GM19239 (cell line): ENCODE data around the gene C4orf54.

Source experiments
- DNase-seq: peaks from one replicate; pipeline ENCODE4 v3.0.0; 2011; ENCODE audit warnings: low spot score; ENCODE audit not compliant: insufficient read length
- FAIRE-seq: peaks from 2 replicates; lab custom pipeline; 2011; peaks lifted over from hg19 to GRCh38; lab: Jason Lieb, UNC

Gene C4orf54

DNA sequence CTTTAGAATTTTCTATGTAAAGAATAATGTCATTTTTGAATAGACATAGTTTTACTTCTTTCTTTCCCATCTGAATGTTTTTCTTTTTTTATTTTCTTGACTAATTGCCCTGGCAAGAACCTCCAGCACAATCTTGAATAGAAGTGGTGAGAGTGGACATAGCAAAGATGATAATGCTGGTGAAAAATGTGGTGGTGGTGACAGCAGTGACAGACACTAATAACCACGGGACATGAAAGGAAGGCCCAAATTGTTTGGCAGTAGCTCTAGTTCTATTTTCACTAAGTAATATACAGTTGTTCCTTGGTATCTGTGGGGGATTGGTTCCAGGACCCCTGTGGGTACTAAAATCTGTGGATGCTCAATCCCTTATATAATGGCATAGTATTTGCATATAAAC is 29.6 kb downstream of the C4orf54 start:
- DNase-seq (no peak), FAIRE-seq (no peak)

DNA sequence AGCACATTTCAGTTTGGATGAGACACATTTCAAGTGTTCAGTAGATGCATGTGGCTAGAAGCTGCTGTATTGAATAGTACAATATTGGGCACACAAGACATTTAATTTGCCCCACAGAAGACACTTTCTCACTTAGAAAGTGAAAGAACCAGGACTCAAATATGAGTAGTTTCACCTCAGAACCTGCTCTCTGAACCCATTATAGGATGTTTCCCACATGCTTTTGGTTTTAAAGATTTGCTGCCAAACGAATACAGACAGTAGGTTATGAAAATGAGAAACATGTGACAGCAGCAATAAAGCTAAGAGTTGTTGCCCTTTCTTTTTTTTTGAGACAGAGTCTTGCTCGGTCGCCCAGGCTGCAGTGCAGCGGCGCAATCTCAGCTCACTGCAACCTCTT is 32.3 kb downstream of the C4orf54 start:
- FAIRE-seq: peak; percentile 39

DNA sequence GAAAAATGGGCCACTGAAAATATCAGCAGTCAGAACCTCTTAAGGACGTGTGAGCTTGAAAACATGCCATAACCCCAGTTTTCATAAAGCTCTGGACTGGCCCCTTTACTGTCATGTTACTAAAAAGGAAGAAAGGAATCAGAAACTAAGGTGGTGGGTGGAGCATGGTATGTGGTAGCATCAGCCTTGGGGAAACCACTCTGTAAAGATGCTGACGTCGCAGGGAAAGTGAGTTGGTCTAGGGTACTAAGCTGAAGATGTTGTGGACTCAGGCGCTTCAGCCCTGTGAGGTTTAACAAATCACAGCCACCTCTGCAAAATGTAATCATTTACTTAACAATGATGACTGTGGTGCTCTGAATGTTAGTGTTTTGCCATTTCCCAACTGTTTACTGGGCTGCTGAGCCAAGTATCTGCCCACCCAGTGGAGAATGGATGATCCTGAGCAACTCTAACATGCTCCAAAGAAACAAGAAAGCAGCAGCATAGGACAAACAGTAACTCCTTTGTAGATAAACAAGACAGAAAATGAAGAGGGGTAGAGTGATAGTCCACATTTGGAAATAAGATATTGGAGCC is 33.4 kb downstream of the C4orf54 start:
- FAIRE-seq (no peak), DNase-seq (no peak)

More for the DNA sequence above, 32.3 kb downstream of the C4orf54 start:
- no peak for DNase-seq

DNA sequence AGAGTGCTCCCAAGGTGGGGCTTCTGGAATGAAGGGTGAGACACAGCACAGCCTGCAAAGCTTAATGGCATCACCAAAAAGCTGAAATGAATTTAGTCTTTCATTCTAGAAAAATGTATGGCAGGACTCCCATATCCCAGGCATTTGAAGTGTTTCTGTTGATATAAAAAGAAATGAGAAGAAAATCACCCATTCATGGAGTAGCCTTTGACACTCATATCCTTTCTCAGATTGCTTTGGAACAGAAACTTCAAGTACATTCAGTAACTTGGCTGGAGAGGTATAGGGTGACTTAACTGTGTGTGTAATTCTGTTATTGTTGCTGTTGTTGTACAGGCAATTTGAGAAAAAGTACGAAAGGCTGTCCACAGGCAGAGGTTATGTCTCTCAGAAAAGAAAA is 35.3 kb downstream of the C4orf54 start:
- DNase-seq (no peak), FAIRE-seq (no peak)

DNA sequence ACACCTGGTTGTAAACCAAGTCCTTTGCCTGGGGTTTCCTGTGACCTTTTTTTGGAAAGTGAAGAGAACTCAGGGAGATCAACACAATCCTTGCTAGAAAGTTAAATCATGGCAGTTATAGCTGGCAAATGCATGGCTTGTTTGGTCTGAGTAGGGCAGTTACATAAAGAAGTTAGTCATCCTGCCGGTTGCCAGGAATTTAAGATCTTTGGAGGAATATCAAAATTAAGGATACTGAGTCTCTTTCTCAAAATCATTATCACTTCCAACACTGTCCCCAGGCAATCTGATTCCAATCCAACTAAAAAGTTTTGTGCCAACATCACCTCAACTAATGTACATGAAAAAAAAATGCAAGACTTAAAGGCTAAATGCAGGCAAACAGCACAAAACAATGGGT is 40.3 kb downstream of the C4orf54 start:
- no peak for FAIRE-seq
- no peak for DNase-seq

DNA sequence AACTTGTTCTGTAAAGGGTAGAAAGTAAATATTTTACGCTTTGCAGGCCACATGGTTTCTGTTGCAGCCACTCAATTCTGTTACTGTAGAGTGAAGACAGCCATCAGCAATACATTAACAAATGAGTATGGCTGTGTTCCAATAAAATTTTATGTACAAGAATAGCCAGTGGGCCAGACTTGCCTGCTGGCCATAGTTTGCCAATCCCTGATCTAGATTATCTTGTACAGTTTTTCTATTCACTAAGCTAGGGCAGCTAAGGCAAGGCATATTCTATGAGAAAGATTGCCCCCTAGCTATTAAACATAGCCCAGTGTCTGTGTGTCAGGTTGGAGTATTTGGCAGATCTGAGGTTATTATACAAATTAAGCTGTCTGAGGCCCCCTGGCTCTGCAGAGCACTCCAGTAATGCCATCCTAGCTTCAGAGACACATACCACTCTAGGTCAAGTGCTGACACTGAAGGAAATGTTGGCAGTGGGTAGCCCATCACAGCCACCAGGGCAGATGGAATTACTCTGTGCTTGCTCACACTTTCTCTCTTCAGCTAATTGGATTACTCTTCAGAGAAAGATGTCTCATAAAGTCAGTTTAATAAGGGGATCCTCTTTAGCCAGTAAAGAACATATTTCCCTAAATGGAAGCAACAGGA is 42.3 kb downstream of the C4orf54 start:
- no peak for DNase-seq
- no peak for FAIRE-seq

DNA sequence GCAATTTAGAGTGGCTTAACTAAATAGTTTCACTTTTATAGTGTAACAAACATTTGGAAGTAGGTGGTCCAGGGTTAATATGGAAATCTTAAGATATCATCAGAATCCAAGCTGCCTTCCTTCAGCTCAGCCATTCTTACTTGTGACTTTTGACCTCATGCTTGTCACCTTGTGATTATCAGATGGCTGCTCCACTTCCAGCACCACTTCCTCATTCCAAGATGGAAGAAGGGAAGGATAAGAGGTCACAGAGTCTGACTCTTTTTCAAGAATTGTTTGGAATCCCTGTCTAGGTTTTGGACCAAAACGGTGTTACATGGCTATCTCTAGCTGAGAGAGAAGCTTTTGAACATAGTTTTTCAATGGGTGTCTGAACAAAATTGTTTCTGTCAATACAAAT is 43.1 kb downstream of the C4orf54 start:
- no peak for FAIRE-seq

DNA sequence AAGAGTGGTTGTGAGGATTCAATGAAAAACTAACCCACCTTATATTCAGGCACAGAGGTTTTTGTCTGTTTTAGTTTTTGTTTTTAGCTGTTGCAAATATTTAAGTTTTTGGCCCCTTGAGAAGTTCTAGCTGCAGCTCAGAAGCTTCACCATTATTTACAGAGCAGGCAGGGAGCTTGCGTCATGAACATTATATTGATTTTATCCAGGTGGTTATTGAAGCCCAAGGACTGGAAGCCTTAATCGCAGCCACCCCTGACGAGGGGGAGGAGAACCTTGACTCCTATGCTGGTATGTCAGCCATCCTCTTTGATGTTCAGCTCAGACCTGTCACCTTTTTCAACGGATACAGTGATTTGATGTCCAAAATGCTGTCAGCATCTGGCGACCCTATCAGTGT is 44.9 kb downstream of the C4orf54 start:
- FAIRE-seq (no peak), DNase-seq (no peak)

More for the DNA sequence above, 43.1 kb downstream of the C4orf54 start:
- DNase-seq: no peak

DNA sequence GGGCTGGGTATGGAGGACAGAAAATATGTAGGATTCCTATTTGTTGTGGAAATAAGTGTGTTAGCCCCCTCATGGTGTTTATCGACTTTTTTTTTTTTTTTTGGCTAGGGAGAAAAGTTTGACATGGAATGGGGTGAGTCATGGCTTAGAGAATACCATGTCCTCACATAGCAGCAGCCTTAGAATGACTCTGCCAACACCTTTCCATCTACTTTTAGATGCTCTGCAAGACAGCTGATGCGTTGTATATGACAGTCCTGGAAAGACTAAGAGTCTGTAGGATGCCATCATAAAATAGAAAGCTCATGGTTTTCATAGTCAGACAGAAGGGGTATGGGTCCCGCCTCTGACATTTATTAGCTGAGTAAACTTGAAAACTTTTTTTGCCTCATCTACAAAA is 45.3 kb downstream of the C4orf54 start:
- DNase-seq: no peak

DNA sequence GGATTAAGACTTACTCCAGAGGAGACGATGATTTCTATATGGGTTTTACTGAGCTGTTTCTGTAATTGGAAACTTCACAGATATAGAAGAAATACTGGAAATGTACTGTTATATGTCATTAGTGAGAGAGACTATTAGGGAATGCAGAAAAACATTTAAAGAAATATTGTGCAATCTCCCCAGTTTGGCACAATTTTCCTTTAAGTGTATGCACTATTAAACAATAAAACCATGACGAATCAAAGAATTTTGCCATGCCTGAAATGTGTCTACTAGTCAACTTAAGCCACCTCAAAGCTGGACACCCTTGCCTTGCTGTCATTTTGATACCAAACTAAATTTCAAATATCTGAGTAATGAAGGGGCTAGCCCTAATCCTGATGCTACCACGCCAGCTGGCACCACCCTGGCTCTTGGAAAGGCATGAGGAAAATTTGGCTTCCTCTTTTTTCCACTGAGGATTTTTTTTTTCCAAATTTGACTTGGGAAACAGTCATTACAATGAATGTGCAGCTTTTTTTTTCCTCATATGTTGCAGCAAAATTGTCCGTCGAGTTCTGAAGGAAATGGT is 46.9 kb downstream of the C4orf54 start:
- FAIRE-seq (no peak), DNase-seq (no peak)

More for the DNA sequence above, 45.3 kb downstream of the C4orf54 start:
- FAIRE-seq: no peak

DNA sequence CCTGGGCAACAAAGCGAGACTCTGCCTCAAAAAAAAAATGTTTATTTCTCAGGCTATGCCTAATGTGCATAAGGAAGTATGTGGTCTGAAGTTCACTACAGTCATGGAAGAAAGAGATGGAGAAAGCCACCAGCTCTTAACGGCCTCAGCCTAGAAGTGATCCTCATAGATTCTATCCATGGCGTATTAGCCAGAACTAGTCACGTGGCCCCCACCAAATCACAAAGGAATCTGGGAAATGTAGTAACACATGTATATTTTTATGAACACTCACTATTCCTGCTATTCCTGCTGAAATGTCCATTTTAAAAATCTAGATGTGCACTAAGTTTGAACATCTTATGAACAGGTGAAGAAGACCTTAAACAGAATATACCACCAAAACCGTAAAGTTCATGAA is 49.2 kb downstream of the C4orf54 start:
- no peak for FAIRE-seq
- DNase-seq: no peak
